ENCODE measurements around the gene ZNF771. TPM values are rescaled to one million over a fixed set of nuclear protein-coding genes. Genes with fewer than 3 reads are reported as not detected.

Gene ZNF771
- 12.1 TPM for total RNA-seq

- peak; percentile 95 for DNase-seq
Observed at GRCh38 chr16:30407102-30407803, at the start of gene ZNF771. Gene ZNF771, plus strand, starts transcription at chr16:30407606. Its CDS starts 448 bp downstream, at chr16:30408054.

GRCh38 chr16:30357715-30358576 lies 49.5 kb upstream of the ZNF771 start:
- no peak for DNase-seq

GRCh38 chr16:30358577-30358936 lies 48.8 kb upstream of the ZNF771 start:
- no peak for DNase-seq

- DNase-seq: no peak
Observed at GRCh38 chr16:30358990-30359870, 48.2 kb upstream of the ZNF771 start.

- DNase-seq: no peak
Observed at GRCh38 chr16:30359871-30360170, 47.6 kb upstream of the ZNF771 start.

- no peak for DNase-seq
Observed at GRCh38 chr16:30361180-30361579, 46.2 kb upstream of the ZNF771 start.

- no peak for DNase-seq
Observed at GRCh38 chr16:30365200-30365599, 42.2 kb upstream of the ZNF771 start.

- DNase-seq: no peak
Observed at GRCh38 chr16:30366511-30366910, 40.9 kb upstream of the ZNF771 start.

- DNase-seq: no peak
Observed at GRCh38 chr16:30367349-30368009, 39.9 kb upstream of the ZNF771 start.

- peak; percentile 15 for DNase-seq
Observed at GRCh38 chr16:30368122-30368791, 39.1 kb upstream of the ZNF771 start.

GRCh38 chr16:30368792-30369090 lies 38.7 kb upstream of the ZNF771 start:
- DNase-seq: no peak

- peak; percentile 39 for DNase-seq
Observed at GRCh38 chr16:30369091-30369937, 38.1 kb upstream of the ZNF771 start.

- no peak for DNase-seq
Observed at GRCh38 chr16:30369938-30370455, 37.4 kb upstream of the ZNF771 start.

- peak; percentile 100 for DNase-seq
Observed at GRCh38 chr16:30370456-30371247, 36.8 kb upstream of the ZNF771 start, which contains the start of gene TBC1D10B. Gene TBC1D10B, minus strand, starts transcription at chr16:30370494. Its CDS starts 311 bp downstream, at chr16:30370183.

GRCh38 chr16:30371248-30371816 lies 36.1 kb upstream of the ZNF771 start:
- DNase-seq: no peak

- DNase-seq: peak; percentile 96
Observed at GRCh38 chr16:30372038-30372712, 35.2 kb upstream of the ZNF771 start.

- peak; percentile 58 for DNase-seq
Observed at GRCh38 chr16:30372725-30373124, 34.7 kb upstream of the ZNF771 start.

- DNase-seq: peak; percentile 87
Observed at GRCh38 chr16:30374538-30374937, 32.9 kb upstream of the ZNF771 start, which contains the start of gene MYL11. Gene MYL11, plus strand, starts transcription at chr16:30374802. Its CDS starts 56 bp downstream, at chr16:30374858.
